ENCODE measurements around the gene TMEM51.

TMEM51 gene

GRCh38 chr1:15113146-15113545 lies 40.4 kb upstream of the TMEM51 start:
- no peaks in the 10 kb centered on the region for H3K9me3 ChIP-seq (ENCODE audit: low read depth, low read length)
- peak overlapping the region; percentile 52 for H3K4me3 ChIP-seq
- no peak overlapping the region for H3K27ac ChIP-seq
- TF ChIP-seq FOXP2 (optimal IDR thresholded peaks at IDR 0.05; ENCODE audit: control extremely low read depth, extremely low read length, insufficient read depth) (no peak), POLR2AphosphoS5 (IDR thresholded peaks at IDR 0.05; ENCODE audit: borderline replicate concordance, low read depth, low read length) (no peak), EZH2 (IDR thresholded peaks at IDR 0.05) (no peak)
- no peak for DNase-seq (ENCODE audit: low read depth, low spot score)
- no peak overlapping the region for H3K9ac ChIP-seq (ENCODE audit: insufficient read length)
- H3K36me3 ChIP-seq (ENCODE audit: insufficient read depth, low read length): no peaks in the 10 kb centered on the region

GRCh38 chr1:15114884-15115283 lies 38.7 kb upstream of the TMEM51 start:
- TF ChIP-seq POLR2AphosphoS5 (IDR thresholded peaks at IDR 0.05; ENCODE audit: borderline replicate concordance, low read depth, low read length): no peak
- no peak for TF ChIP-seq EZH2 (IDR thresholded peaks at IDR 0.05)
- no peak for TF ChIP-seq FOXP2 (optimal IDR thresholded peaks at IDR 0.05; ENCODE audit: control extremely low read depth, extremely low read length, insufficient read depth)
- Histone ChIP-seq H3K9ac (ENCODE audit: insufficient read length) (no peak overlapping the region), H3K27ac (no peak overlapping the region), H3K4me3 (no peak overlapping the region), H3K9me3 (ENCODE audit: low read depth, low read length) (no peaks in the 10 kb centered on the region), H3K36me3 (ENCODE audit: insufficient read depth, low read length) (no peaks in the 10 kb centered on the region)
- no peak for DNase-seq (ENCODE audit: low read depth, low spot score)

GRCh38 chr1:15115542-15116330 lies 37.8 kb upstream of the TMEM51 start:
- TF ChIP-seq POLR2AphosphoS5 (IDR thresholded peaks at IDR 0.05; ENCODE audit: borderline replicate concordance, low read depth, low read length) (no peak), FOXP2 (optimal IDR thresholded peaks at IDR 0.05; ENCODE audit: control extremely low read depth, extremely low read length, insufficient read depth) (no peak), EZH2 (IDR thresholded peaks at IDR 0.05) (no peak)
- no peak for DNase-seq (ENCODE audit: low read depth, low spot score)
- Histone ChIP-seq H3K27ac (no peak overlapping the region), H3K9me3 (ENCODE audit: low read depth, low read length) (no peaks in the 10 kb centered on the region), H3K4me3 (no peak overlapping the region), H3K36me3 (ENCODE audit: insufficient read depth, low read length) (no peaks in the 10 kb centered on the region), H3K9ac (ENCODE audit: insufficient read length) (no peak overlapping the region)

GRCh38 chr1:15116966-15117365 lies 36.6 kb upstream of the TMEM51 start:
- Histone ChIP-seq H3K9me3 (ENCODE audit: low read depth, low read length) (no peaks in the 10 kb centered on the region), H3K36me3 (ENCODE audit: insufficient read depth, low read length) (no peaks in the 10 kb centered on the region), H3K9ac (ENCODE audit: insufficient read length) (no peak overlapping the region), H3K27ac (no peak overlapping the region), H3K4me3 (no peak overlapping the region)
- DNase-seq (ENCODE audit: low read depth, low spot score): no peak
- TF ChIP-seq POLR2AphosphoS5 (IDR thresholded peaks at IDR 0.05; ENCODE audit: borderline replicate concordance, low read depth, low read length): no peak
- TF ChIP-seq EZH2 (IDR thresholded peaks at IDR 0.05): no peak
- TF ChIP-seq FOXP2 (optimal IDR thresholded peaks at IDR 0.05; ENCODE audit: control extremely low read depth, extremely low read length, insufficient read depth): no peak

GRCh38 chr1:15117671-15118325 lies 35.7 kb upstream of the TMEM51 start:
- Histone ChIP-seq H3K4me3 (no peak overlapping the region), H3K9ac (ENCODE audit: insufficient read length) (no peak overlapping the region), H3K27ac (no peak overlapping the region), H3K9me3 (ENCODE audit: low read depth, low read length) (no peaks in the 10 kb centered on the region), H3K36me3 (ENCODE audit: insufficient read depth, low read length) (no peaks in the 10 kb centered on the region)
- DNase-seq (ENCODE audit: low read depth, low spot score): no peak
- TF ChIP-seq FOXP2 (optimal IDR thresholded peaks at IDR 0.05; ENCODE audit: control extremely low read depth, extremely low read length, insufficient read depth) (no peak), POLR2AphosphoS5 (IDR thresholded peaks at IDR 0.05; ENCODE audit: borderline replicate concordance, low read depth, low read length) (no peak), EZH2 (IDR thresholded peaks at IDR 0.05) (no peak)

GRCh38 chr1:15118579-15118978 lies 35.0 kb upstream of the TMEM51 start:
- Histone ChIP-seq H3K9me3 (ENCODE audit: low read depth, low read length) (no peaks in the 10 kb centered on the region), H3K9ac (ENCODE audit: insufficient read length) (no peak overlapping the region), H3K4me3 (no peak overlapping the region), H3K36me3 (ENCODE audit: insufficient read depth, low read length) (no peaks in the 10 kb centered on the region), H3K27ac (no peak overlapping the region)
- TF ChIP-seq FOXP2 (optimal IDR thresholded peaks at IDR 0.05; ENCODE audit: control extremely low read depth, extremely low read length, insufficient read depth) (no peak), EZH2 (IDR thresholded peaks at IDR 0.05) (no peak), POLR2AphosphoS5 (IDR thresholded peaks at IDR 0.05; ENCODE audit: borderline replicate concordance, low read depth, low read length) (no peak)
- no peak for DNase-seq (ENCODE audit: low read depth, low spot score)

GRCh38 chr1:15120251-15120945 lies 33.1 kb upstream of the TMEM51 start:
- no peak for DNase-seq (ENCODE audit: low read depth, low spot score)
- no peaks in the 10 kb centered on the region for H3K9me3 ChIP-seq (ENCODE audit: low read depth, low read length)
- no peak overlapping the region for H3K27ac ChIP-seq
- TF ChIP-seq EZH2 (IDR thresholded peaks at IDR 0.05) (no peak), FOXP2 (optimal IDR thresholded peaks at IDR 0.05; ENCODE audit: control extremely low read depth, extremely low read length, insufficient read depth) (no peak), POLR2AphosphoS5 (IDR thresholded peaks at IDR 0.05; ENCODE audit: borderline replicate concordance, low read depth, low read length) (no peak)
- no peak overlapping the region for H3K9ac ChIP-seq (ENCODE audit: insufficient read length)
- no peak overlapping the region for H3K4me3 ChIP-seq
- no peaks in the 10 kb centered on the region for H3K36me3 ChIP-seq (ENCODE audit: insufficient read depth, low read length)

- no peak for DNase-seq (ENCODE audit: low read depth, low spot score)
- TF ChIP-seq POLR2AphosphoS5 (IDR thresholded peaks at IDR 0.05; ENCODE audit: borderline replicate concordance, low read depth, low read length) (no peak), EZH2 (IDR thresholded peaks at IDR 0.05) (no peak), FOXP2 (optimal IDR thresholded peaks at IDR 0.05; ENCODE audit: control extremely low read depth, extremely low read length, insufficient read depth) (no peak)
- H3K36me3 ChIP-seq (ENCODE audit: insufficient read depth, low read length): no peaks in the 10 kb centered on the region
- H3K4me3 ChIP-seq: no peak overlapping the region
- no peak overlapping the region for H3K27ac ChIP-seq
- H3K9ac ChIP-seq (ENCODE audit: insufficient read length): no peak overlapping the region
- no peaks in the 10 kb centered on the region for H3K9me3 ChIP-seq (ENCODE audit: low read depth, low read length)
Measured at GRCh38 chr1:15122331-15122730, 31.2 kb upstream of the TMEM51 start.

Measured in SK-N-MC (cell line).